ENCODE data around the gene MTA1.

DNA sequence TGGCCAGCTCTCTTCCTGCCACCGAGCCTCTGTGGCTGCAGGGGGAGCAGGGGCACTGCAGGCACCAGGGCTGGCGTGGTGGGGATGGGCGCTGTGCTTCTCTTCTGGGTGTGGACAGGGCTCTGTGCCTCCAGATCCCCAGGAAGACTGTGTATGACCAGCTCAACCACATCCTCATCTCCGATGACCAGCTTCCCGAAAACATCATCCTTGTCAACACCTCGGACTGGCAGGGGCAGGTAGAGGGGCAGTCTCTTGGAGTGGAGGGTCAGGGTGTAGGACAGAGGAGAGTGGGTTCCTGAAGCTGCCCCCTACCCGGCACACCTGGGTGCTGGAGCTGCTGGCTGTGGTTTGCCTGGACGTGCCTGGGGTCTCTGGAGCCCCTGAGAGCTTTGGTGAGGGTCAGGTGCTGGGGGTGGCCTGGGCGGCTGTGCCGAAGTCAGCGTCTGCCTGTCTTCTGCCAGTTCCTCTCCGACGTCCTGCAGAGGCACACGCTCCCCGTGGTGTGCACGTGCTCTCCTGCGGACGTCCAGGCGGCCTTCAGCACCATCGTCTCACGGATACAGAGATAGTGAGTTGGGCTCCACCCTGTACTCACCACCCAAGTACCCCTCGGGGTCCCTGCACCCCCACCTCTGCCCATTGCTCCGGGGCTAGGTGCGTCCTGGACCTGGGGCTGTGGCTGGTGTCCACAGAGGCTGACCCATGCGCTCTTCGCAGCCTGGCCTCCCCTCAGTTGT lies 37.1 kb upstream of the MTA1 start:
- TF ChIP-seq POLR2A (IDR thresholded peaks at IDR 0.05) (no peak), CTCF (IDR thresholded peaks at IDR 0.05) (no peak)

All from Peyer's patch (tissue), 4 donors.